ENCODE measurements around the gene CENPM.
"Not testable (repeated sequence)": the region's sequence is repeated elsewhere in the genome, so short reads cannot be mapped to it uniquely, and the experiment has no call there.

The CENPM gene

DNA sequence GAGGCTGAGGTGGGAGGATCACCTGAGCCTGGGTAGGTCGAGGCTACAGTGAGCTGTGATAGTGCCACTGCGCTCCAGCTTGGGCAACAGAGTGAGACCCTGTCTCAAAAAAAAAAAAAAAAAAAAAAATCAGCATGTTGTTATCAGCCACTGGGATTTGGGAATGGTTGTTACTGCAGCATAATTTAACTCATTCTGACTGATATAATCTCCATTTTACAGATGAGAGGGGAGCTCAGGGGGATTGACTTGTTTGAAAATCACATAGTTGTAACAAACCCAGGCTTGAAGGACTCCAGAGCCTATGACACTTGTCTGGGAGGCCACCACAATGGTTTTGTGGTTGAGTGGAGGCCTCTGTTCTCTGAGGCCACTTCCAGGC, 19.3 kb upstream of the CENPM start:
- no peak for DNase-seq

DNA sequence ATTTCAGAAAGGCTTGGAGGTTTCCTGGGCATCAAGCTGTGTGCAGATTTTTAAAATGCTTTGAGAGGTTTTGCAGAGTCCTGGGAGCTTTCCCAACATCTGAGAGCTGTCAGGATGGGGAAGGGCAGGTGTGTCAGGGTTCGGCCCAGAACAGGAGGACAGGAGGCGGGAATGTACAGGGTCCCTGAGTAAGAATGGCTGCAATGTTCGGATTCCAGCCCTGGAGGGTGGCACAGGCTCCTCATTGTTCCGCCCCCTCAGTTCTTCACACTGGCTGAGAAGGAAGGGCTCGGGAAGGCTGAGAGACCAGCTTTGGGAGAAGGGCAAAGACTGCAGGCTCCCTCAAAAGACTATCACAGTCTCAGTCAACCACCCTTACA, 17.1 kb upstream of the CENPM start:
- no peak for DNase-seq

DNA sequence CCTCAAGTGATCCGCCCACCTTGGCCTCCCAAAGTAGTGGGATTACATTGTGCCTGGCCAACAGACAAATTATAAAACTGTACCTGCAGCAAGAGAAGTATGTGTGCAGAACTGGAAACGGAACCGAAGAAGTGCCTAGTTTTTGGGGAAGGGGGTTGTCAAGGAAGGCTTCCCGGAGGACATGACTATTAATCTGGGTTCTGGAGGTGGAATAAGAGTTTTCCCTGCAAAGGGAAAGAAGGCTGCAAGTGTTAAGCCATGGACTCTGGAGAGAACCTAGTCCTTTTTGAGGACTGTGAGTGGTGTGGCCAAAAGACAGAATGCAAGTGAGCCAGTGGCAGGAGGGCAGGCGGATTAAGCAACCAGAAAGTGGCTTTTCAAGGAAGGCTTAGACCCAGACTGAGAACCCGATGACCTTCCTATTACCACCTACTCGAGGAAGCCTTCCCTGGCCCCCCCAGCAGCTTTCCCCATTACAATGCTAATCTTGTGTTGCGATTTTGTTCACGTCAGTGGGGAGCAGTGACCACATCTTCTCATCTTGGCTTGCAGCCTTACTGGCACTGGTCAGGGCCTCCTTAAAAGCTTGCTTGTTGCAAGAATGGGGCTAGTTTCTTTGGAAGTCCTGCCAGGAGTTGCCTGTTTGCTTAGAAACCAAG, 16.6 kb upstream of the CENPM start:
- no peak for DNase-seq

DNA sequence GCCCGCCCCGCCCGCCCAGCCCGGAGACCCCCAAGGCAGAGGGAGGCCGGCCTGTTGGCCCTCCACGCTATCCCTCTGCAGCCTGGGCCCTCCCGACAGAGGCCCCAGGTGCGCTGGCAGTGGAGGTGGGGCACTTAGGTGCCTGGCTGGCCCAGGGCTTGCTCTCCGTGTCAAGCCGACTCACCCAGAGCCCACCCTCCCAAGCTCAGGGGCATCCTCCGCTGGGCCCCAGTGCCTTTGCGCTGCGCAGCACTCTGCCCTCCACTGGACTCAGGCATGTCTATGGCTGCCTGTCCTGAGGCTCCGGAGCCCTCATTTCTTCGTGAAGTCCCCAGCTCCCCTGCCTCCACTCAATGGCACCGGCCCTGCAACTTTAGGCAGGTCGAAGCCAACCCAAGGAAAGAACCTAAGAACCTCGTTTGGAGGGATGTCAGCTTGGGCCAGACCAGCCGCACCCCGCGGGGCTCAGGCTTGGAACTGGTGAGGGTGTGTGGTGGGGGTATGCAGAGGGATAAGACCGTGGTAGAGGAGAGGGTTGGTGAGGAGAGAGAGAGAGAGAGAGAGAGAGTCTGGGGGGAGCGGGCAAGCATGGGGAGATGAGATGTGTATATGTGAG, 11.1 kb upstream of the CENPM start:
- DNase-seq = no peak

DNA sequence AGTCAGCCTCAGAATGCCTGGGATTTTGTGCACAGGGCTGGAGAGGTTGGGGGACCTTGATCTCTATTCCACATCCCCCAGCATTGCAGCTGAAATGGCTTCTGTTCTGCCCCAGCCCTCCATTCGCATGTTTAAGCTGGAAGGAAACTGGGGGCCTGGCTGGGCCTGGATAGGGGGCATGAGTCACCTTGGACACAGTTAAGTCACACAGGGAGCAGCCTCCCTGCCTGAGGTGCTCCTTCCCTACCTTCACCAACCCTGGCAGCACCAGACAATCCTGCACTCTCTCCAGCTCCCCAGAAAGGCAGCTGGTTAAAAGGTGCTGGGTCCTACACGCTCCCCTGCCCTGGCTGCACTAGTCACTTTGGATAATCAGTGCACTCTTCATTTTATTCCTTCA, 5.8 kb upstream of the CENPM start:
- no peak for DNase-seq

DNA sequence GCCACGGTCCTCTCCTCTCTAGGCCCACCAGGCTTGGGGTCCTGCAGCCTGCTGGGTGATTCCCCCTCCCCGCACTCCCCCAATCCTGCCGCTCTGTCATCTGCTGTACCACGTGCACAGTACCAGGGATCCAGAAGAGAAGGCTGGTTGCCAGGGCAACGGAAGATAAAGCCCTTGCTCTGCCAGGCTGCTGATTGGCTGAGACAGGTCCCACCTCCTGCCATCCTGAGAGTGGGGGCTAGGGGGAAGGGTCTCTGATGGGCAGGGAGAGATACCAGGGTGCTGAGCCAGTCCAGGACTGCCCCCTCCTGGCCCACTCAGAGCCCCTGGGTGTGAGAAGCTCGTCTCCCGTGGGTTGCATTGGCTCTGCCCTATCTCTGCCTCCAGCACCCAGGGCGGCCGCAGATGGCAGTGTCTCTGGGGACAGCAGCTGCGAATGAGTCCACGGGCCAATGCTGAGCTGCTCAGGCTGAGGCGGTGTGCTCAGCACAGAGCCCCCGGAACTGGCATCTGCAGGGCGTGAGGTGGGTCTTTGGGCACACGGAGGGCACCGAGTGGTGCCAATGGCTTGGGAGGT, 5.0 kb upstream of the CENPM start, which contains the start of gene SMIM45:
SMIM45 (plus strand) TSS at position 253 of the 577 bp plus-strand sequence.
- no peak for DNase-seq

DNA sequence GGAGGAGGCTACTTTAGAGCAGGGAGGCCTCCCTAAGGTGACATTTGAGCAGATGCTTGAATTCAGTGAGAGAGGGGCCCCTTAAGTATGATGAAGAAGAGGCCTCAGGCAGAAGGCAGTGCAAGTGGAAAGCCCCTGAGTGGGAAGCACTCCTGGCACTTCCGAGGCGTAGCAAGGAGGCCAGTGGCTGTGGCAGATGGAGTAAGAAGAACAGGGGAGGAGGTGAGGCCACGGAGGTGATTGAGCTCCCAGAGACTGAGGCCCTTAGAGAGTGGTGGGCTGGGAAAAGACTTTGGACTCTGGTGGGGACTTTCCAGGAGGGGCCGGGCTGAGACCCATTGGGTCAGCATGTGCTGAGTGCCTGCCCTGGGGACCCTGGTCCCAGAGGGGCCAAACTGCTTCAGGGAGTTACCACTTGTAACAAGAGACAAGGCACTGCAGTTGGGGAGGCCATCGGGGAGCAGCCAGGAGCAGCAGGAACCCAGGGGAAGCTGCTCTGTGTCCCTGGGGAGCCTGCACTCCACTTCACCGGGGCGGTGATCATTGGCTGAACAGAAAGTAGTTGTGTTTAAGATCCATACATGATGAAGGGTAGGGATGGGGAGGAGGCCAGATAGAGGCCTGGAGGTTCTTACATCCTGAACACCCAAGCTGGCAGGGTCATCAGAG, 2.5 kb upstream of the CENPM start:
- DNase-seq = no peak

DNA sequence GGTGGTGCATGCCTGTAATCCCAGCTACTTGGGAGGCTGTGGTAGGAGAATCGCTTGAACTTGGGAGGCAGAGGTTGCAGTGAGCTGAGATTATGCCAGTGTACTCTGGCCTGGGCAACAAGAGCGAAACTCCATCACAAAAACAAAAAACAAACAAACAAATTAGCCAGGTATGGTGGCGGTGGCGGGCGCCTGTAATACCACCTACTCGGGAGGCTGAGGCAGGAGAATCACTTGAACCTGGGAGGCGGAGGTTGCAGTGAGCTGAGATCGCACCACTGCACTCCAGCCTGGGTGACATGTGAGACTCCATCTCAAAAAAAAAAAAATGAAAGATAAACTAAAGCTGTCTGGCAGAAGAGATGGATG, 2.0 kb upstream of the CENPM start:
- not testable (repeated sequence) for DNase-seq

DNA sequence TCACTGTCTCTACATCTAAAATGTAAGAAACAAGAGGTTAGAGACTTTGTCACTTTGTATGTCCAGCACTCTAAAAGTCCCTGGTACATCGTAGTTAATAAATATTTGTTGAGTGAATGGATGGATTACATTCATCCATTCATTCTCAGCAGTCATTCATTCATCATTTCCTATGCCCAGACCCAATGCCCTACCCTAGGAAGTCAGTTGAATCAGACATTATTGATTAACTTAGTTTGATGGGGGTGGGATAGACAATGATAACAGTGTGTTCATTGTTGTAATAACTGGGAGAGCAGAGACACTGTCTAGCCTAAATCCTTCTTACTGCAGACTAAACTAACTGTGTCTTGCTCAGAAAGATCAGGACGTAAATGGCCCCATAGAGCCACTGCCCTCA, 1.2 kb upstream of the CENPM start:
- no peak for DNase-seq

DNA sequence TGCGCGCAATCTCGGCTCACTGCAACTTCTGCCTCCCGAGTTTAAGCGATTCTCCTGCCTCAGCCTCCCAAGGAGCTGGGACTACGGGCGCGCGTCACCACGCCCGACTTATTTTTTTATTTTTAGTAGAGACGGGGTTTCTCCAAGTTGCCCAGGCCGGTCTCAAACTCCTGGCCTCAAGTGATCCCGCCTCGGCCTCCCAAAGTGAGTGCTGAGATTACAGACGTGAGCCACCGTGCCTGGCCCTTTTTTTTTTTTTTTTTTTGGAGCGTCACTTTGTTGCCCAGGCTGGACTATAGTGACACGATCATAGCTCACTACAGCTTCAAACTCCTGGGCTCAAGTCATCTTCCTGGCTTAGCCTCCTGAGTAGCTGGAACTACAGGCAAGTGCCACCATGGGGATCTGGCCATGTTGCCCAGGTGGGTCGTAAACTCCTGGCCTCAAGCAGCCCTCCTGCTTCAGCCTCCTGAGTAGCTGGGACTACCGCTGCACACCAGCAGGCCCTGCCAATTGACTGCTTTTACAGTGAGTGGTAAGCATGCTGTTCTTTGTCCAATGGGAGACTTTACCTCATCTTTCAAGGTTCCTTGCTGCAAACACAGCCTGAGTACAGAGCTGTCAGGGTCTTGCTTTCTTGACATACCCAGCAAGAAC, 600 bp upstream of the CENPM start:
- DNase-seq = no peak

DNA sequence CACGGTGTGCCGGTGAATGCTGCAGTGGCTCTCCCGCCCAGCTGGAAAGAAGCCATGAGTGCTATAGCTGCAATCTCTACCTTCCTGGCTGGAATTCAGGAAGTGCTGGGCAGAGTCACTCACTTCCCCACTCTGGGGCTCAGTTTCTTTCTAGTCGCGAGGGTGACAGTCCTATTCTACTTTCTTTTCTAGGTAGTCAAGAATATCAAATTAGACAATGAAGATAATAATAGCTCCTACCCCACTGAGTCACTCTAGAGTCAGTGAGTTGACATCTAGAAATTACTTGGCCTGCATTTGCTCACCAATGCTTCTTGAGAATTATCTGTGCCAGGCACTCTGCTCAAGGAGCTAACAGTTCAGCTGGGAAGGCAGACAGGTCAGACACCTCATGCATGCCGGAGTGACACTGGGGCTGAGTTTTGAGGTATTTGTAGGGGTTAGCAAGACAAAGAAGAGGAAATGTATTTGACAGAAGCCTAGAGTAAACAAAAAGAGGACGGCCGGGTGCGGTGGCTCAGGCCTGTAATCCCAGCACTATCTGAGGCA, 3.2 kb downstream of the CENPM start:
- no peak for DNase-seq

DNA sequence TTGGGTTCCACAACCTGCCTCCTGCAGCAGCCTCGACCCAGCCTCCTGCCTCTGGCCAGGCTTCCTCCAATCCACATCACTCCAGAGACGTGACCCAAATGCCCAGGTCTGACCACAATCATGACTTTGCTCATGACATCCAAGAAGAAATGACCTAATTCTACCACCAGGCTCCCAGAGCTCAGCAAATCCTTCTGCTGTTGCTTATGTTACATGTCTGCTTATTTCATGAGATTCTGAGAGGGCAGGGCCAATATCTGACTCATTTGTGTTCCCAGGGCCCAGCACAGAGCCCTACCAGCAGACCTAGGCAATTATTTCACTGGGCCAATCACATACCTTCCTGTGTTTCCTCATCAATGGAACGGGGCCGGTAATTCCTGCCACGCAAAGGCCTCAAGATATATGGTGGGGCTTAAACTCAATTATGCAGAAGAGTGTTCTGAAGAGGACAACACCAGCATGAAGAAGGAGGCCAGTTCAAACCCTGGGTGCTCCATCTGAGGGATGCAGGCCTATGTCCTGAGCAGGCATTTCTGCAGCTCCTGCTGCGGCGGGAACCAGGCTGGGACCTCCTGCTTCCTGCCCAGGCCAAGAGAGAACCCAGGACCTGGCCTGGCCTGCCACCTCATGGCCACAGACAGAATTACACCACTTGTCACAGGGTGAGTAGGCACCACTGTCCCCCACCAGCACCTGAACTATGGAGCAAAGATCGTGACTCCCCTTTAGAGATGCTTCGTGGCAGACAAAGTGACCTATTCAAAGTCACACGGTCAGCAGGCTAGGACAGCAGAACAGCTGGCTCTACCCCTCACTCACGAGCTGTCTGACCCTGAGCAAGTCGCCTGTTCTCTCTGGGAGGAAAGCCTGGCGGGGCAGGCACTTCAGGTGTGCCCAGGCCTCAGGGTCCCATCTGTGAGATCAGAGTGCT, 5.9 kb downstream of the CENPM start:
- no peak for DNase-seq

DNA sequence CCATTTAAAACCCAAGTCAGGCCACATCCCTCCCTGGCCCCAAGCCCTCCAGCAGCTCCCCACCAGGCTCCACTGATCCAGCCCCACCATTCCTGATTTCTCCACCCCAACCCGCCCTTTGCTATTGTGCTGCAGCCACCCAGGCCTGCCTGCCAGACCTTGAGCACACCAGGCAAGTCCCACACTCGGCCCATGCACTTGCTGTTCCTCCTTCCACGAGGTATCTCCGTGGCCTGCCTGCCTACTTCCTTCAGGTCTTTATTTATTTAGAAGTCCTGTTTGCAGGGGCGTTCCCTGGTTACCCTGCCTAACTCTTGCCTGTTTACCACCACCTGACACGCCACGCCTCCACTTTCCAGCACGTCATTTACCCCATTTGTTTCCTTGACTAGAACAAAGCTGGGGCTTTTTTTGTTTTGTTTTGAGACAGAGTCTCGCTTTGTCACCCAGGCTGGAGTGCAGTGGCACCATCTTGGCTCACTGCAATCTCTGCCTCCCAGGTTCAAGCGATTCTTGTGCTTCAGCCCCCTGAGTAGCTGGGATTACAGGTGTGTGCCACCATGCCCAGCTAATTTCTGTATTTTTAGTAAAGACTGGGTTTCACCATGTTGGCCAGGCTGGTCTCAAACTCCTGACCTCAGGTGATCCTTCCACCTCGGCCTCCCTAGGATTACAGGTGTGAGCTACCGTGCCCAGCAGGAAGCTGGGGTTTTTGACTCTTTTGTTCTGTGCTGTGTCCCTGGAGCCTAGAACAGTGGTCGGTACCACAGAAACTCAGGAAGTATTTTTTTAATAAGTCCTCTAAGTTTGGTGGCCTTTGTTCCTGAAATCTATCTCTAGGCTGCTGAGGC, 6.7 kb downstream of the CENPM start:
- no peak for DNase-seq

DNA sequence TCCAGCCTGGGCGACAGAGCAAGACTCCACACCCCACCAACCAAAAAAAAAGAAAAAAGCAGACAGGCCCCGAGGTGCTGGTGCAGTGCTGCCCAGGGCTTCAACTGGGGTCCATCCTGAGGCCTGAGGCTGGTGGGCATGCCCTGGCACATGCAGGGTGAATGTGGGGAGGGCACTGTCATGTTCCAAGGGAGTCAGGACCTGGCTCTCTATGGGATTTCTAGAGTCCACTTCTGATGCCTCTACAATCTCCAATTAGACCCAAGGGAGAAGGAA, 10.1 kb downstream of the CENPM start:
- DNase-seq = no peak

DNA sequence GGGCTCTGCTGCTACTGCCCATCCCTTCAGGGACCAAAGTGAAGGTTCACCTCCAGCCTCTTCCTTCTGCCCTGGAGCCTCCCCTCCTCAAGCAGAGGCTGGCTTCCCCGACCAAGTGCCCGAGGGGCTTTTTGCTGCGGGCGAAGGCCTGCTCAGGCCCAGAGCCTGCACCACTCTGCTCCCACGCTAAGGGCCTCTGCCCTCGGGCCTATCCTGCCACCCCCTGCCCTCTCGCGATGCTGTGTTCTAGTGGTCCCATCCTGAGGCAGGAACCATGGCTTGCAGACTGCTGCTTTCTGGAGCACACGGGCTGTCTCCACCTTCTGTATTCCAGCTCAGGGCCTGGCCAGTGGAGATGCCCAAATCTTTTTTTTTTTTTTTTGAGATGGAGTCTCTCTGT, 11.4 kb downstream of the CENPM start:
- no peak for DNase-seq

DNA sequence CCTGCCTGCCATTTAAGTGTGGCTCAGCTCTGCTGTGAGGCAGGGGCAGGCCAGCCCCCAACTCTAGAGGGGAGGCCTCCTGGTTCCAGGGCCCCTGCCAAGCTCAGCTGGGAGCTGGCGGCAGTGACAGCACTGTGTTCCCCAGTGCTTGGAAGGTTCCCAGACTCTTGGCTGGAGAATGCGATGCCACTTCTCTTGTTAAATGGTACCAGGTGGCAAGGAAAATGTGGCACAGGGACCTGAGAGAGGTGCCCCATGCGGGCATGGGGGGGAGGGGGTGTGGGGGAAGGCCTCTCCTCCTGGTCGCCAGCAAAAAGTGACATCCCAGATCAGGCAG, 12.0 kb downstream of the CENPM start:
- no peak for DNase-seq

DNA sequence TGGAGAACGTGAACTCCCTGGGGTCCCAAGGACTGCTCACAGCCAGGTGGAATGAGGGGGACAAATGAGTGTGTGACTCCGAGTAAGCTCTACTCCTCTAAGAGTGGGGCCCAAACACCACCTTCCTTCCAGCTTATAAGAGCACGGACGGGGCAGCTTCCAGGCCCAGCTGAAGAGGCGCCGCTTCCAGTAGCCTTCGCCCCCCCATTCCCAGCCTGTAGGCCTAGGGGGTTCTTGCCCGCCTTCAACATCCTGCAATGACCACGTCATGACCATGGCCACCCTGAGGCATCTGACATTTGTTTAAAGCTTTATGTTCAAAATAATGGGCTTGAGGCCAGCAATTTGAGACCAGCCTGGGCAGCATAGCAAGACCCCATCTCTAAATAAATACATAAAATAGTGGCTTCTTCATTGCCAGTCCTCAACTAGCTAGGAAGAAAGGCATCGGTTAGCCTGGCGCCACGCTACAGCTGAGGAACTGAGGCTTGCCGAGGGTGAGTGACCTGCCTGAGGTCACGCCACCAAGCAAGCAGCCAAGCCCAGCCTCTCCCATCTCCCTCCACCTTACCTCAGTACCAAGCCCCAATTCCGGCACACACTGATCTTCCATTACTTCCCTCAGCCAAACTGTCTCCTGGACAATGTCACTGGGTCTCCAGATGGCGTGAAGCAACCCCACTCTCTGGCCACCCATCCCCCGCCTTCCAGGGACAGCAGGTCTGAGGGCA, 12.5 kb downstream of the CENPM start:
- DNase-seq = no peak

DNA sequence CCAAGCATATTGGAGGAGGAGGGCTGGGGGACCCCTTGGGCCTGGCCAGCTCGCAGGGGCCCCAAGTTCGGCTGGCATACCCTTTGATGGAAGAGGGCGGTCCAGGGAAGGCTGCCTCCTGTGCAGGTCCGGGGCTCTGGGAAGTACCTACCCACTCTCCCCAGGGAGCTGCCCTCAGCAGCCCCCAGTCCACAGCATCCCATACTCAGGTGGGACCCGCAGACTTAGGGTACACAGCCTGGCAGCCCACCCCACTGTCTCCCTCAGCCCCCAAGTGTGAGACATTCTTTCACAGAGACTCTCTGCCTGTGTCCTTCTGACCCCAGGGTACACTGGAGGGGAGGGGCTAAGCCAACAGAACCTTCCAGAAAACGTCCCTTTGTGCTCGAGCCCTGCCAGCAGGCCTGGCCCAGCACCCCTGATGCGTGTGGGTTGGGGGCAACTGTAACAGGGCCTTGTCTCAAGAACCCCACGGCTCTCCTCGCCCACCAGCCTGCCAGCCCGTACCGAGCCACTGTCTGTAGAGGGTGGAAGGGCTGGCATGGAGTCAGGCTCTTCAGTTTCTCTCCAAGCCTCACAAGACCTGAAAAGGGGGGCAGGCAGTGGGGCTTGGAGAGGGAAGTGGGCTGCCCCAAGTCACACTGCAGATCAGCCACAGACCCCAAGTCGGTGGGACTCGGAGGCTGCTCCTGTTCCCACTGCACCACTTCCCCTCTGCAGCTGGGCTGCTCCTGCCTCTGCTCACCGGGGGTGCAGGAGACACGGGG, 13.4 kb downstream of the CENPM start:
- DNase-seq = no peak

DNA sequence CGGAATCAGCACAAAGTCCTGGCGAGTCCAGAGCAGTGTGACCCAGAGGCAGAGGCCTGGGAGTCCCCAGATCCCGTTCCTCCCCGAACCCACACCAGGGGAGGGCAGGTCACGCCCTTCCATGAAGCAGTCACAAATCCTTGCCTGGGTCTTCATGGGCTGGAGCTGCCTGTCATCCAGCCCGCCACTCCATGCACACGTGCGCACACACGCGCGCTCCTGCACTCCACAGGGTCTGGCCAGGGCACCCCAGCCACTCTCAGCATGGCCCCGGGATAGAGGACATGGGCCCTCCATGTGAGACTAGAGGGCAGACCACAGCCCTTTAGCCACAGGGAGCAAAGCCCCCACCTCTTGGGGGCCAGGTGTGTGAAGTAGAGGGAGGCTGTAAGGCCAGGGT, 14.6 kb downstream of the CENPM start:
- DNase-seq = no peak

DNA sequence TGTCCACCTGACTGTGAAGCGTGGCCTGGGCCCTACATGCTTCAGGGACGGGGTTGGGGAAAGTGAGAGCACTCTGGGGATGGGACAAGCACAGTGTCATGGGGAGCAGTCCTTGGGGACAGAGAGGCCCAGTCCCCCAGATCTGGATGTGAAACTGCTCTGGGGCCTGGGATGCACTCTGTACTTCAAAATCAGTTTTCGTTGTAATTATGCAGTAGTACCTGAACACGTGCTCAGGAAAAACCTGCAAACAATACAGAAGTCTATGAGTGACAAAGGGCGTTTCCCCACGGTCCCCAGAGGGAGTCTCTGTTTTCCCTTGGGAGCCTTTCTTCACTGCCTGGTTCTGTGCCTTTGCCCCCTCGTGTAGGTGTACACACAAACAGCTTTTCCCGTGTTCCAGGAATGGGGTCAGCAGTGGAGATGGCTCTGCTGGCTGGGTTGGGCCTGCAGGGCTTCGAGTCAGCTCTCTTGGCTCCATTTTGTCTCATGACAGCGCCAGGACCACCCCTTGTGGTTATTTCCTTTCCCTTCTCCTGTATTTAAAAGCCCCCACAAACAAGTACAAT, 15.2 kb downstream of the CENPM start:
- DNase-seq = no peak
